Esophagus muscularis mucosa (tissue), 3 donors: ENCODE measurements around the gene XXYLT1.

Experiments
- CTCF ChIP-seq, 3 experiments: fragments of 200-600 bp in 2 of 3; fragments of 450-650 bp in 1 of 3; sonication (generic) in 2 of 3; IDR thresholded peaks; one replicate each; pipeline ENCODE4 v1.5.1; 2017 to 2019; ENCODE audit warnings: antibody characterized with exemption in 3 of 3, mild to moderate bottlenecking in 2 of 3, moderate library complexity in 1 of 3
- POLR2A ChIP-seq: fragments of 450-650 bp; IDR thresholded peaks from one replicate; pipeline ENCODE4 v1.6.1; 2017; ENCODE audit warnings: antibody characterized with exemption, moderate library complexity, mild to moderate bottlenecking, low read depth
- POLR2AphosphoS5 ChIP-seq, 2 donors: sonication (generic); formaldehyde crosslinking; IDR thresholded peaks; one replicate each; pipeline ENCODE4 v1.6.1; 2017; ENCODE audit warnings: antibody characterized with exemption in 2 of 2

GRCh38 chr3:195081242-195081963, 189.6 kb downstream of the XXYLT1 start:
- TF ChIP-seq CTCF (IDR thresholded peaks at IDR 0.05) = no peak
- TF ChIP-seq POLR2A = no peak
- TF ChIP-seq POLR2AphosphoS5 (IDR thresholded peaks at IDR 0.05) = no peak
